ENCODE data around the gene CD164L2. TPM values are rescaled to one million over a fixed set of nuclear protein-coding genes. Genes with fewer than 3 reads are reported as not detected.
"Not testable (repeated sequence)": the region's sequence is repeated elsewhere in the genome, so short reads cannot be mapped to it uniquely, and the experiment has no call there.

The CD164L2 gene
- total RNA-seq, 2 experiments from 2014 or later: not detected

GRCh38 chr1:27405598-27406361 lies 22.6 kb upstream of the CD164L2 start:
- CTCF ChIA-PET: interaction anchor here (0.6 to 1.4 kb wide), 5 partner anchors 10 to 201 kb away, joined by 3 to 5 read pairs (median 3); no protein-coding TSS in a partner anchor
- ATAC-seq; DNase-seq; H3K4me3 Mint-ChIP-seq; intact Hi-C loops (cut with DNase I, micrococcal nuclease); H3K27me3 Mint-ChIP-seq; H3K27ac Mint-ChIP-seq; H3K9me3 Mint-ChIP-seq (ENCODE audit: low read depth); POLR2A ChIA-PET: not testable (repeated sequence)
- Mint-ChIP-seq H3K4me1 (peaks cover 15% of the 10 kb centered on the region), H3K36me3 (ENCODE audit: low read depth) (peaks cover 17% of the 10 kb centered on the region)

DNA sequence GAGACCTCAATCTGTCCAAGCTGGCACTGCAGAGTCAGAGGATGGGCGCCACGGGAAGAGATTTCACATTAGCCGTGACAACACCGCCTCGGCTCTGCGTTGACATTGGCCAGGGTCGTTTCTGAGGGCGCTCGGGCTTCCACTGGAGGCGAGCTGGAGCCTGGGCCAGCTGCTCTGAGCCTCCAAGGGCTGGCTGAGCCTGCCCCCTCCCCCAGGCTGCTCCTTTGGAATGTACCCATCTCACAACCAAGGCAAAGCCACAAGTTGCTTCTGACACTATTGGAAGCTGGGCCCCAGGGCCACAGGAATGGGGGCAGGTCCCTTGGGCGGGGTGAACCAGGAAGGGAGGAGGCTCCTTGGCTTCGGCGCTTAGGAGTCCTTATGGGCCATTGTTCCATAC lies 21.9 kb upstream of the CD164L2 start:
- no peaks in the 10 kb centered on the region for H3K9me3 Mint-ChIP-seq (ENCODE audit: low read depth)
- intact Hi-C loops (cut with DNase I, micrococcal nuclease): no loop called here

GRCh38 chr1:27403931-27404330 lies 20.8 kb upstream of the CD164L2 start:
- POLR2A ChIA-PET: interaction anchor here (0.5 kb wide), 1 partner anchor 86 kb away, joined by 4 read pairs; the partner anchor contains the start of gene WASF2
- ATAC-seq (no peak), DNase-seq (no peak)
- peak overlapping the region; percentile 72 for H3K27ac Mint-ChIP-seq
- peaks cover 14% of the 10 kb centered on the region for H3K36me3 Mint-ChIP-seq (ENCODE audit: low read depth)
- intact Hi-C loops (cut with DNase I, micrococcal nuclease): loop anchor here in 1 of 2 experiments (1.0 kb wide), 1 partner anchor 202 kb away; no protein-coding TSS in a partner anchor
- H3K4me1 Mint-ChIP-seq: peaks cover 15% of the 10 kb centered on the region
- CTCF ChIA-PET: interaction anchor here (0.6 to 1.3 kb wide), 6 partner anchors 12 to 265 kb away, joined by 3 to 4 read pairs (median 4); no protein-coding TSS in a partner anchor
- no peaks in the 10 kb centered on the region for H3K9me3 Mint-ChIP-seq (ENCODE audit: low read depth)
- H3K4me3 Mint-ChIP-seq: no peak overlapping the region
- H3K27me3 Mint-ChIP-seq: no peaks in the 10 kb centered on the region

More for the DNA sequence above, 21.9 kb upstream of the CD164L2 start:
- POLR2A ChIA-PET: no interaction called here
- H3K4me1 Mint-ChIP-seq: peaks cover 15% of the 10 kb centered on the region
- H3K4me3 Mint-ChIP-seq: no peak overlapping the region
- CTCF ChIA-PET: interaction anchor here (0.7 to 1.4 kb wide), 4 partner anchors 9 to 202 kb away, joined by 3 to 5 read pairs (median 3); no protein-coding TSS in a partner anchor
- DNase-seq: no peak
- peaks cover 17% of the 10 kb centered on the region for H3K36me3 Mint-ChIP-seq (ENCODE audit: low read depth)
- H3K27me3 Mint-ChIP-seq: no peaks in the 10 kb centered on the region
- no peak for ATAC-seq
- H3K27ac Mint-ChIP-seq: no peak overlapping the region

DNA sequence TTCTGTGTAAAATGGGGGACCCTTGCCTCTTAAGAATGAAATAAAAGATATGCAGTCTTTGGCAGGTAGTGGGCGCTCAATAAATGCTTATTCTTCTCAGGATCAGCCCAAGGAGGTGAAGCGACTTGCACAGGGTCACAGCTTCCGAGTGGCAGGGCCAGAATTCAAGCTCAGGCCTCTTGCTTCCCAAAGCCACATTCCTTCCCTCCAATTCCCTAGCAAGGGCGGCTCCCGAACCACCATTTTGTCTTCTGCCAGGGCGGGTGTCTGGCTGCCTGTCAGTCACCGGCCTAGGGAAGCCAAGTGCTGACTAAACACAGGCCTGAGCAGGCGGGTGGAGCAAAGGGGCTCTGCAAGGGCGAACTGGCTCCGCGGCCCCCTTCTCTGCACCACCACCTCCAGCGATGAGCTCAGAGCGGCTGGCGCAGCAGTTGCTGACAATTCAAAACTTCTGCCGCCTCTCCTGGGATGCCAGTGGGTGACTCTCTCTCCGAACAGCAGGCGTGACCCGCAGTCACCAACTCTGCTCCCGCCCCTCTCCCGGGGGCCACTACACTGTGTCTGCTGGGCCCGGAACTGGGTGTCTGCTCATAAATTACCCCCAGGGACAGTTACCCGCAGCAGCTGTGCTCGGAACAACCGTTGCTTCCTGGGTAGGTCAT lies 20.1 kb upstream of the CD164L2 start:
- Mint-ChIP-seq H3K4me3 (no peak overlapping the region), H3K27ac (peak overlapping the region; percentile 33), H3K9me3 (ENCODE audit: low read depth) (no peaks in the 10 kb centered on the region), H3K27me3 (no peaks in the 10 kb centered on the region), H3K4me1 (peaks cover 15% of the 10 kb centered on the region), H3K36me3 (ENCODE audit: low read depth) (peaks cover 8% of the 10 kb centered on the region)
- peak; percentile 69 for ATAC-seq
- intact Hi-C loops (cut with DNase I, micrococcal nuclease): loop anchor here in 1 of 2 experiments (1.0 kb wide), 1 partner anchor 203 kb away; no protein-coding TSS in a partner anchor
- ChIA-PET CTCF (interaction anchor here (0.6 to 1.8 kb wide), 13 partner anchors 12 to 326 kb away, joined by 3 to 6 read pairs (median 4); no protein-coding TSS in a partner anchor), POLR2A (interaction anchor here (0.5 kb wide), 1 partner anchor 87 kb away, joined by 4 read pairs; the partner anchor contains the start of gene WASF2)
- peak; percentile 66 for DNase-seq

DNA sequence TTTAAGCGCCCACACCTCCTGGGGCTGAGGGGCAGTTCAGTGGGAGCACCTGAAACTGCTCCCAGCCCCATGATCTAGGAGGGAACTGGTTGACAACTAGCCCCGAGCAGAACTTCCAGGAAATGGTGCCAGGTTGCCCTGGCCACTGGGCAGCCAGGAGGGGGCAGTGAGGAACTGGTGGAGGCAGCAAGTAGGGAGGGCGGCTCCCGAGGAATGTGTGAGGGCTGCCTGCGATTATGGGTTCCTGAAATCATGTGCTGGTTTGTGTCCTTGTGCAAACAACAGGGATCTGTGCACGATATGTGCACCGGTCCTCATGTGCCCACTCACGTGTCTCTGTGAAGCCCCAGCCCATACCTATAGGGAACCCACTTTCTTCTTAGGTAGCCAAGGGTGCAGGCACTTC lies 19.2 kb upstream of the CD164L2 start:
- Mint-ChIP-seq H3K4me3 (no peak overlapping the region), H3K36me3 (ENCODE audit: low read depth) (peaks cover 4% of the 10 kb centered on the region), H3K27me3 (no peaks in the 10 kb centered on the region), H3K9me3 (ENCODE audit: low read depth) (no peaks in the 10 kb centered on the region), H3K4me1 (peaks cover 15% of the 10 kb centered on the region), H3K27ac (no peak overlapping the region)
- ATAC-seq (no peak), DNase-seq (peak; percentile 57)
- CTCF ChIA-PET: interaction anchor here (0.9 to 2.1 kb wide), 12 partner anchors 12 to 327 kb away, joined by 3 to 7 read pairs (median 5); no protein-coding TSS in a partner anchor
- intact Hi-C loops (cut with DNase I, micrococcal nuclease): no loop called here
- POLR2A ChIA-PET: no interaction called here

GRCh38 chr1:27400963-27401341 lies 17.8 kb upstream of the CD164L2 start:
- ATAC-seq: no peak
- intact Hi-C loops (cut with DNase I, micrococcal nuclease): no loop called here
- no peak for DNase-seq
- CTCF ChIA-PET: interaction anchor here (0.8 to 2.1 kb wide), 6 partner anchors 10 to 268 kb away, joined by 3 to 7 read pairs (median 4); no protein-coding TSS in a partner anchor
- POLR2A ChIA-PET: interaction anchor here (0.6 kb wide), 1 partner anchor 17 kb away, joined by 3 read pairs; no protein-coding TSS in a partner anchor
- Mint-ChIP-seq H3K4me3 (no peak overlapping the region), H3K27me3 (no peaks in the 10 kb centered on the region), H3K27ac (no peak overlapping the region), H3K9me3 (ENCODE audit: low read depth) (no peaks in the 10 kb centered on the region), H3K36me3 (ENCODE audit: low read depth) (no peaks in the 10 kb centered on the region), H3K4me1 (peaks cover 15% of the 10 kb centered on the region)

- Mint-ChIP-seq H3K27ac (no peak overlapping the region), H3K4me1 (peaks cover 15% of the 10 kb centered on the region), H3K36me3 (ENCODE audit: low read depth) (no peaks in the 10 kb centered on the region), H3K9me3 (ENCODE audit: low read depth) (no peaks in the 10 kb centered on the region), H3K4me3 (no peak overlapping the region), H3K27me3 (no peaks in the 10 kb centered on the region)
- POLR2A ChIA-PET: interaction anchor here (0.6 kb wide), 1 partner anchor 112 kb away, joined by 3 read pairs; no protein-coding TSS in a partner anchor
- CTCF ChIA-PET: interaction anchor here (1.2 to 2.1 kb wide), 4 partner anchors 10 to 269 kb away, joined by 3 to 7 read pairs (median 4); no protein-coding TSS in a partner anchor
- intact Hi-C loops (cut with DNase I, micrococcal nuclease): no loop called here
- no peak for ATAC-seq
- DNase-seq: no peak
Measured at GRCh38 chr1:27400082-27400962, 17.2 kb upstream of the CD164L2 start.

DNA sequence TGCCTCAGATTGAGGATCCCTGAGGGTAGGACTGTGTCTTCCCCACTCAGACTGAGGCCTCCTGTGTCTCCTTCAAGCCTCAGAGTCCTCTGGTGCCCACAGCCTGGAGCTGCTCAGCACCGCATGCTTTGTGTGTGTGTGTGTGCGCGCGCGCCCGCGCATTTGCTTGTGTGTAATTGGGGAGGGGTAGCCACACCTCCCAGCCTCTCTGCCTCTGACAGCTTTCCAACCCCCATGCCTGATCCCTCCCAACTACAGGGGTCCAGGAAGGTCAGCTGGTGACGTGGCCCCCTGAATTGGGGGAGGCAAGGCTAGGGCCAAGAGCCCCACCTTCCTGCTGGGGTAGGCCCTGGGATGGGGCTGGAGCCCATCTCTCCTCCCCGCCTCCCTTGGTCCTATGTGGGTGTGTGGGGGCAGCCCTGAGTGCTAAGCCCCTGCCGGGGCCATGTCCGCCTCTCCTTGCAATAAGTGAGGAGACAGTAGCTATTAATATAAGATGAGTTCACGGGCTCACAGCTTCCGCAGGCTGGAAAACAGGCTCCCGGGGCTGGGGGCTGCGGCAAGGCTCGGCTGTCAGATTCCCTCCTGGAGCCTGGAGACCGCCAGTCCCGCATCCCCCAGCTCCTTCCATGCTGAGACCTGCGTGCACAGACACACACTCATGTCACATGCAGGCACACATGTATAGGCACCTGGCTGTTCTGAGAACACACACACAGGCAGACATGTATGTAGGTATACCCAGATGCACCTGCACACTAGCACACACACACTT lies 16.3 kb upstream of the CD164L2 start:
- Mint-ChIP-seq H3K27ac (no peak overlapping the region), H3K4me1 (peaks cover 17% of the 10 kb centered on the region), H3K36me3 (ENCODE audit: low read depth) (no peaks in the 10 kb centered on the region), H3K9me3 (ENCODE audit: low read depth) (no peaks in the 10 kb centered on the region), H3K4me3 (no peak overlapping the region), H3K27me3 (no peaks in the 10 kb centered on the region)
- ChIA-PET POLR2A (no interaction called here), CTCF (interaction anchor here (0.6 to 7.2 kb wide), 8 partner anchors 31 to 268 kb away, joined by 3 to 192 read pairs (median 3); partner anchors contain the start of gene WASF2)
- ATAC-seq (no peak), DNase-seq (no peak)
- intact Hi-C loops (cut with DNase I, micrococcal nuclease): no loop called here

GRCh38 chr1:27398405-27399149 lies 15.4 kb upstream of the CD164L2 start:
- intact Hi-C loops (cut with DNase I, micrococcal nuclease): no loop called here
- DNase-seq (no peak), ATAC-seq (no peak)
- Mint-ChIP-seq H3K4me1 (peaks cover 11% of the 10 kb centered on the region), H3K27me3 (no peaks in the 10 kb centered on the region), H3K36me3 (ENCODE audit: low read depth) (no peaks in the 10 kb centered on the region), H3K9me3 (ENCODE audit: low read depth) (no peaks in the 10 kb centered on the region), H3K27ac (peak overlapping the region; percentile 15), H3K4me3 (no peak overlapping the region)
- POLR2A ChIA-PET: no interaction called here
- CTCF ChIA-PET: interaction anchor here (0.6 to 7.2 kb wide), 7 partner anchors 11 to 430 kb away, joined by 3 to 192 read pairs (median 5); no protein-coding TSS in a partner anchor
